SK-N-SH (cell line): Measurements from ENCODE around the gene CBFA2T3. TPM values are rescaled to one million over a fixed set of nuclear protein-coding genes. Genes with fewer than 3 reads are reported as not detected.

Source experiments
- CTCF ChIA-PET: fragments of 300-600, 350-600 bp; formaldehyde crosslinking; extraction: SDS; loops from one replicate; lab custom pipeline; 2021; lab: Yijun Ruan, JAX
- POLR2A ChIA-PET: fragments of 350-600 bp; sonication (Branson Sonifier 250); formaldehyde crosslinking; extraction: SDS; loops from one replicate; lab custom pipeline; 2020; ENCODE audit warnings: antibody characterized with exemption, inconsistent platforms; lab: Yijun Ruan, JAX
- DNase-seq: peaks from one replicate; pipeline ENCODE4 v3.0.0; 2012
- H2AFZ ChIP-seq: fragments of 200-600 bp; sonication (generic); 2 replicates; pipeline ENCODE4 v1.8.1; 2016; ENCODE audit warnings: antibody characterized with exemption, mild to moderate bottlenecking, low read depth
- H3F3A ChIP-seq: fragments of 200-600 bp; sonication (generic); replicated peaks from 2 replicates; pipeline ENCODE3; 2016; ENCODE audit warnings: antibody characterized with exemption, mild to moderate bottlenecking; ENCODE audit not compliant: insufficient read depth
- H3K27ac ChIP-seq, 2 experiments: fragments of 200-500 bp in 1 of 2; fragments of 200-600 bp in 1 of 2; sonication (Bioruptor generic) in 1 of 2; sonication (generic), shearing (Covaris generic) in 1 of 2; 2 replicates each; pipeline versions ENCODE4 v1.5.1 to v1.6.1; 2014 to 2016; ENCODE audit warnings: low read depth in 2 of 2, inconsistent platforms in 1 of 2, low read length in 1 of 2, mild to moderate bottlenecking in 1 of 2, mixed read lengths in 1 of 2
- H3K27me3 ChIP-seq: fragments of 200-600 bp; sonication (generic), shearing (Covaris generic); 2 replicates; pipeline ENCODE4 v1.6.1; 2016; ENCODE audit warnings: mixed run types; ENCODE audit not compliant: insufficient read depth
- H3K36me3 ChIP-seq, 2 experiments: fragments of 200-500 bp in 1 of 2; fragments of 200-600 bp in 1 of 2; sonication (Bioruptor generic) in 1 of 2; sonication (generic) in 1 of 2; replicated peaks in 1 of 2; 2 replicates each; pipeline versions ENCODE3 to v1.5.1; 2014 to 2016; ENCODE audit warnings: low read length in 1 of 2, mild to moderate bottlenecking in 1 of 2; ENCODE audit not compliant: insufficient read depth in 2 of 2, control insufficient read depth in 1 of 2
- H3K4me1 ChIP-seq, 2 experiments: fragments of 200-500 bp in 1 of 2; fragments of 200-600 bp in 1 of 2; sonication (Bioruptor generic) in 1 of 2; sonication (generic), shearing (Covaris generic) in 1 of 2; 2 replicates each; pipeline versions ENCODE4 v1.5.1 to v1.6.1; 2014 to 2016; ENCODE audit warnings: low read depth in 1 of 2, low read length in 1 of 2, mixed run types in 1 of 2; ENCODE audit not compliant: insufficient read depth in 2 of 2, control insufficient read depth in 1 of 2
- H3K4me2 ChIP-seq: fragments of 200-600 bp; sonication (generic), shearing (Covaris generic); 2 replicates; pipeline ENCODE4 v1.6.1; 2017; ENCODE audit warnings: mixed run types
- H3K4me3 ChIP-seq, 2 experiments: fragments of 200-500 bp in 1 of 2; fragments of 200-600 bp in 1 of 2; sonication (Bioruptor generic) in 1 of 2; sonication (generic), shearing (Covaris generic) in 1 of 2; 2 replicates each; pipeline versions ENCODE4 v1.5.1 to v1.8.1; 2014 to 2016; ENCODE audit warnings: low read depth in 2 of 2, inconsistent platforms in 1 of 2, low read length in 1 of 2, mild to moderate bottlenecking in 1 of 2, mixed read lengths in 1 of 2, moderate library complexity in 1 of 2
- H3K79me2 ChIP-seq: fragments of 200-600 bp; sonication (generic); 2 replicates; pipeline ENCODE4 v1.8.1; 2017; ENCODE audit warnings: mild to moderate bottlenecking; ENCODE audit not compliant: insufficient read depth
- H3K9ac ChIP-seq: fragments of 200-600 bp; sonication (generic); 2 replicates; pipeline ENCODE4 v1.6.1; 2017; ENCODE audit warnings: mixed run types
- H3K9me2 ChIP-seq: fragments of 200-600 bp; sonication (generic); 2 replicates; pipeline ENCODE4 v1.6.1; 2017; ENCODE audit warnings: mixed run types
- H3K9me3 ChIP-seq: fragments of 200-600 bp; sonication (generic); 2 replicates; pipeline ENCODE4 v1.6.1; 2017; ENCODE audit warnings: mixed run types, mild to moderate bottlenecking, moderate library complexity
- H4K20me1 ChIP-seq: fragments of 200-600 bp; sonication (generic); 2 replicates; pipeline ENCODE4 v1.6.1; 2017; ENCODE audit warnings: mild to moderate bottlenecking, mixed run types; ENCODE audit not compliant: insufficient read depth
- CHD2 ChIP-seq: fragments of 150-350 bp; IDR thresholded peaks from 2 replicates; pipeline ENCODE4 v1.6.1; 2018; ENCODE audit warnings: low read length; ENCODE audit not compliant: partially characterized antibody
- ELF1 ChIP-seq: IDR thresholded peaks from 2 replicates; pipeline ENCODE4 v1.4.0; 2012
- EP300 ChIP-seq, 2 experiments: IDR thresholded peaks; 2 replicates each; pipeline versions ENCODE4 v1.4.0 to v1.6.1; 2012; ENCODE audit warnings: borderline replicate concordance in 1 of 2, low read depth in 1 of 2, low read length in 1 of 2
- EZH2phosphoT487 ChIP-seq: fragments of 200-600 bp; sonication (generic); IDR thresholded peaks from 2 replicates; pipeline ENCODE4 v1.6.1; 2017; ENCODE audit warnings: low read depth, mixed run types, mild to moderate bottlenecking, antibody characterized with exemption, moderate library complexity, borderline replicate concordance
- FOXJ3 ChIP-seq: sonication (generic); formaldehyde crosslinking; IDR thresholded peaks from 2 replicates; pipeline ENCODE4 v1.5.1; 2020; ENCODE audit warnings: mild to moderate bottlenecking, missing genetic modification reagents
- JUND ChIP-seq: IDR thresholded peaks from 2 replicates; pipeline ENCODE4 v1.4.0; 2012
- MEF2A ChIP-seq: IDR thresholded peaks from 2 replicates; pipeline ENCODE4 v1.4.0; 2012; ENCODE audit warnings: low read depth, borderline replicate concordance
- MXI1 ChIP-seq: IDR thresholded peaks from 2 replicates; pipeline ENCODE4 v1.6.1; 2012; ENCODE audit warnings: mild to moderate bottlenecking, low read depth, low read length, improper control_type of control experiment
- NFIC ChIP-seq: IDR thresholded peaks from 2 replicates; pipeline ENCODE4 v1.4.0; 2012; ENCODE audit warnings: borderline replicate concordance
- POLR2AphosphoS5 ChIP-seq: IDR thresholded peaks from 2 replicates; pipeline ENCODE4 v1.6.1; 2012; ENCODE audit warnings: low read depth, low read length
- RAD21 ChIP-seq: IDR thresholded peaks from 2 replicates; pipeline ENCODE4 v1.6.1; 2012; ENCODE audit warnings: mild to moderate bottlenecking, low read length
- RFX5 ChIP-seq: IDR thresholded peaks from 2 replicates; pipeline ENCODE4 v1.6.1; 2012; ENCODE audit warnings: mild to moderate bottlenecking, improper control_type of control experiment, low read length
- SIN3A ChIP-seq: IDR thresholded peaks from 2 replicates; pipeline ENCODE4 v1.6.1; 2012; ENCODE audit warnings: low read depth, mild to moderate bottlenecking, low read length, moderate library complexity, borderline replicate concordance
- SMC3 ChIP-seq: IDR thresholded peaks from 2 replicates; pipeline ENCODE4 v1.6.1; 2012; ENCODE audit warnings: low read depth, low read length, improper control_type of control experiment
- TEAD4 ChIP-seq: IDR thresholded peaks from 2 replicates; pipeline ENCODE4 v1.4.0; 2012; ENCODE audit warnings: mild to moderate bottlenecking, borderline replicate concordance; ENCODE audit not compliant: insufficient read depth
- USF1 ChIP-seq: IDR thresholded peaks from 2 replicates; pipeline ENCODE4 v1.4.0; 2012; ENCODE audit warnings: low read depth, borderline replicate concordance
- YY1 ChIP-seq: IDR thresholded peaks from 2 replicates; pipeline ENCODE4 v1.4.0; 2012; ENCODE audit warnings: low read depth, mild to moderate bottlenecking
- ZBTB33 ChIP-seq: IDR thresholded peaks from 2 replicates; pipeline ENCODE4 v1.4.0; 2012; ENCODE audit warnings: low read depth, borderline replicate concordance
- WGBS: methylation state at CpG from one replicate; pipeline ENCODE4 v1.1.6; 2017; ENCODE audit warnings: low lambda C conversion rate; 5-methylcytosine and 5-hydroxymethylcytosine counted together
- polyA plus RNA-seq, 3 experiments: library from polyadenylated mRNA; depleted of rRNA; stranded (reverse); fragments of >200 nt; gene quantifications; 2 replicates each; pipeline ENCODE4 v1.2.3, GENCODE V29; 2012
- TF ChIP-seq, protein P1 (sequence below): IDR thresholded peaks from 2 replicates; pipeline ENCODE4 v1.4.0; 2012; ENCODE audit warnings: low read depth
- TF ChIP-seq, protein P2 (sequence below): fragments of 150-350 bp; IDR thresholded peaks from 2 replicates; pipeline ENCODE4 v1.6.1; 2016; ENCODE audit warnings: mild to moderate bottlenecking, low read depth, low read length

The CBFA2T3 gene
- polyA plus RNA-seq, 1 of the 3 experiments (the other 2 are of a cell fraction), result not detected

DNA sequence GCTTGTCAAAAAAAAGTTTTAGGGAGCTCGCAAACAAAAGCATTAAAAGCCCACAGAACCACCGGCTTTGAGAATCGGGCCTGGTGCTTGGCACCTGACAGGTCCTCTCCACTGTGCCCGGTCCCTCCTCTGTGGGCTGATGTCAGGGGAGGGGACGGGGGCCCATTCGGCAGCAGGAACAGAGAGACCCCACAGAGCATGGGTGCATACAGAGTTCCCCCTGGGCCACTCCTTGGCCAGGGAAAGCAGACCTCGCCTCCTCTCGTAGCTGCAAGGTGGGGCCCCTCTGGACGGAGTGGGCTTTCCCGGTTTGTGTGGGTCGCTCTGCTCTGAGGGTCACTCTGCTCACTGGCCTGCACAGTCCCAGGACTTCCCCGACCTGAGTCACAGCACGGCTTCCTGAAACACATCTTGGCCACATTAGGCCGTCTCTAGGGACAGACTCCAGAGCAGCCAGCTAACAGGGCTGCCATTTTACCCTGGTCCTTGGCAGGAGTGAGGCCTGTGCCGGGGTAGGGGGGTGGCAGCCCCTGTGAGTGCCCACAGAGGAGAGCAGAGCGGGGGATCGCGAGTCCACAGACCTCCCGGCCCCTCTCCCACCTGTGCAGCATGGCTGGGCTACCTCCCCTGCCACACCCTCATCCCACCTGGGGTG lies 11.1 kb downstream of the CBFA2T3 start:
- Histone ChIP-seq H3K4me2 (no peak overlapping the region), H3K36me3 (no peaks in the 10 kb centered on the region), H3K4me3 (no peak overlapping the region), H3K27ac (no peak overlapping the region), H3K79me2 (no peaks in the 10 kb centered on the region), H4K20me1 (no peaks in the 10 kb centered on the region), H3F3A (no peaks in the 10 kb centered on the region), H3K27me3 (peaks cover 24% of the 10 kb centered on the region), H3K9me2 (no peaks in the 10 kb centered on the region), H3K9ac (no peak overlapping the region), H3K4me1 (no peaks in the 10 kb centered on the region), H2AFZ (no peak overlapping the region), H3K9me3 (no peaks in the 10 kb centered on the region)
- 59% methylated on average over 11 of the region's 19 CpGs for WGBS
- ChIA-PET POLR2A (no interaction called here), CTCF (interaction anchor here (1.5 kb wide), 2 partner anchors 23 to 229 kb away, joined by 4 to 5 read pairs; no protein-coding TSS in a partner anchor)
- DNase-seq, result no peak
- no peak for TF ChIP-seq RAD21
- no peak for TF ChIP-seq TEAD4
- TF ChIP-seq, protein P1, sequence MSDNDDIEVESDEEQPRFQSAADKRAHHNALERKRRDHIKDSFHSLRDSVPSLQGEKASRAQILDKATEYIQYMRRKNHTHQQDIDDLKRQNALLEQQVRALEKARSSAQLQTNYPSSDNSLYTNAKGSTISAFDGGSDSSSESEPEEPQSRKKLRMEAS, result no peak
- TF ChIP-seq MEF2A, result no peak
- no peak for TF ChIP-seq FOXJ3 (CRISPR knock-in tag)
- TF ChIP-seq SIN3A, result no peak
- no peak for TF ChIP-seq RFX5
- no peak for TF ChIP-seq USF1
- no peak for TF ChIP-seq CHD2

DNA sequence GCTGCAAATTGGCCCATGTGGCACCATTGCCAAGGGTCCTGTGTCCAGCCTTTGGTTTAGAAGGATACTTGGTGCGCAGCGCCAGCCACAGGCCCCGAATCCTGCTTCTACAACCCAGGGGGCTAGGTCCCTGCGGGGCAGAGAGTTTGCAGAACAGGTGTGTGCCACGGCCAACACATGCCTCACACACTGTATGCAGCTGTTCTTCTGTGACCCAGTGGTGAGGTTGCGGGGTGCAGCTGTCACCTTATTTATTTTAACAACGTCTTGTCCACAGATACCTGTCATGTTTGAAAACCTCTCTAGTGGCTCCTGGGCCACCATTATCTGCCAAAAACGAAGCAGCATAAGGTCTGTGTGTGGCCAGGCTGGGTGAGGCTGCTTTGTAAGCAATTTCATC lies 11.6 kb downstream of the CBFA2T3 start:
- Histone ChIP-seq H3K9me2 (no peaks in the 10 kb centered on the region), H3K27ac (no peak overlapping the region), H3K4me3 (no peak overlapping the region), H3K4me2 (no peak overlapping the region), H3K9me3 (no peaks in the 10 kb centered on the region), H3K27me3 (peaks cover 24% of the 10 kb centered on the region), H2AFZ (no peak overlapping the region), H3K79me2 (no peaks in the 10 kb centered on the region), H3K36me3 (no peaks in the 10 kb centered on the region), H3K4me1 (no peaks in the 10 kb centered on the region), H4K20me1 (no peaks in the 10 kb centered on the region), H3K9ac (no peak overlapping the region), H3F3A (no peaks in the 10 kb centered on the region)
- TF ChIP-seq, protein P2, sequence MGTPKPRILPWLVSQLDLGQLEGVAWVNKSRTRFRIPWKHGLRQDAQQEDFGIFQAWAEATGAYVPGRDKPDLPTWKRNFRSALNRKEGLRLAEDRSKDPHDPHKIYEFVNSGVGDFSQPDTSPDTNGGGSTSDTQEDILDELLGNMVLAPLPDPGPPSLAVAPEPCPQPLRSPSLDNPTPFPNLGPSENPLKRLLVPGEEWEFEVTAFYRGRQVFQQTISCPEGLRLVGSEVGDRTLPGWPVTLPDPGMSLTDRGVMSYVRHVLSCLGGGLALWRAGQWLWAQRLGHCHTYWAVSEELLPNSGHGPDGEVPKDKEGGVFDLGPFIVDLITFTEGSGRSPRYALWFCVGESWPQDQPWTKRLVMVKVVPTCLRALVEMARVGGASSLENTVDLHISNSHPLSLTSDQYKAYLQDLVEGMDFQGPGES, result no peak
- TF ChIP-seq NFIC (no peak), CHD2 (no peak), SMC3 (no peak), JUND (no peak), RAD21 (no peak), FOXJ3 (CRISPR knock-in tag) (no peak), SIN3A (no peak), EZH2phosphoT487 (no peak), ELF1 (no peak), EP300 (IDR thresholded peaks at IDR 0.05; ENCODE audit: borderline replicate concordance in 1 of 2, low read depth in 1 of 2, low read length in 1 of 2) (no peak), MXI1 (no peak), USF1 (no peak), POLR2AphosphoS5 (no peak), YY1 (no peak), ZBTB33 (no peak), RFX5 (no peak)
- TF ChIP-seq, protein P1, result no peak
- DNase-seq, result no peak
- 42% methylated on average over 8 of the region's 8 CpGs for WGBS
- CTCF ChIA-PET, result interaction anchor here (1.5 kb wide), 2 partner anchors 23 to 228 kb away, joined by 4 to 5 read pairs; no protein-coding TSS in a partner anchor
- POLR2A ChIA-PET, result no interaction called here
